GM18858 (cell line): ENCODE measurements around the gene SYNE2.
A peak's percentile ranks its signal among the peaks of the same experiment; 100 is the strongest.

Experiments
- ATAC-seq: cut with Tn5 transposase; IDR thresholded peaks from one replicate; pipeline ENCODE4 v1.9.1; 2021; ENCODE audit not compliant: unreplicated experiment

SYNE2 gene

GRCh38 chr14:64235652-64236640 is 383.1 kb downstream of the SYNE2 start:
- ATAC-seq: peak; percentile 59

- ATAC-seq: no peak
Observed at GRCh38 chr14:64238049-64238448, 385.2 kb downstream of the SYNE2 start.

GRCh38 chr14:64238631-64239030 is 385.8 kb downstream of the SYNE2 start:
- ATAC-seq: no peak

- no peak for ATAC-seq
Observed at GRCh38 chr14:64244279-64244678, 391.5 kb downstream of the SYNE2 start.

GRCh38 chr14:64245491-64245890 is 392.7 kb downstream of the SYNE2 start:
- ATAC-seq: no peak

- ATAC-seq: no peak
Observed at GRCh38 chr14:64246688-64247087, 393.9 kb downstream of the SYNE2 start.

- no peak for ATAC-seq
Observed at GRCh38 chr14:64247195-64247594, 394.4 kb downstream of the SYNE2 start.

- ATAC-seq: no peak
Observed at GRCh38 chr14:64248689-64249088, 395.9 kb downstream of the SYNE2 start.

- no peak for ATAC-seq
Observed at GRCh38 chr14:64249363-64249762, 396.6 kb downstream of the SYNE2 start.

GRCh38 chr14:64253672-64254071 is 400.9 kb downstream of the SYNE2 start:
- no peak for ATAC-seq

GRCh38 chr14:64255756-64256155 is 403.0 kb downstream of the SYNE2 start:
- no peak for ATAC-seq

- ATAC-seq: no peak
Observed at GRCh38 chr14:64260418-64260817, 407.6 kb downstream of the SYNE2 start.

GRCh38 chr14:64265222-64265621 is 412.4 kb downstream of the SYNE2 start:
- no peak for ATAC-seq

- ATAC-seq: no peak
Observed at GRCh38 chr14:64266239-64266638, 413.4 kb downstream of the SYNE2 start.

GRCh38 chr14:64272019-64272418 is 419.2 kb downstream of the SYNE2 start:
- ATAC-seq: no peak
